Measurements from ENCODE around the gene GNAS-AS1.

DNA sequence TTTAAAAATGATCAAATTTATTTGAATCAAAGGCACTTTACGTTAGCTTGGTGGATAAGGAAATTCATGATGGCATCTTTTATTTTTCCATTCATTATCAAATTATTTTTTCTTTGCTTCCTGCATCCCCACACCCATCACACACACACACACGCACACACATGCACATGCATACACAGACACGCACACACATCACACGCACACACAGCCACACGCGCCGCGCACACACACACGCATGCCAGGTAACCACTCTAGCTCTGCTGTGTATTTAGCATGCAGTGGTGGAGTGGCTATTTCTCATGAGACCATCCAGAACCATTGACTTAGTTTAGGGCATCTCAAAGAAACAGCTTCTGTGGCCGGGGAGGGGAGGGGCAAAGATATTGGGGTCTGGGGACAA is 48.8 kb upstream of the GNAS-AS1 start:
- no peak for TF ChIP-seq YY1 (IDR thresholded peaks at IDR 0.05; ENCODE audit: low read depth)
- TF ChIP-seq, protein P1, sequence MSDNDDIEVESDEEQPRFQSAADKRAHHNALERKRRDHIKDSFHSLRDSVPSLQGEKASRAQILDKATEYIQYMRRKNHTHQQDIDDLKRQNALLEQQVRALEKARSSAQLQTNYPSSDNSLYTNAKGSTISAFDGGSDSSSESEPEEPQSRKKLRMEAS (IDR thresholded peaks at IDR 0.05): no peak
- TF ChIP-seq EP300 (IDR thresholded peaks at IDR 0.05; ENCODE audit: borderline replicate concordance): no peak
- no peak for TF ChIP-seq EGR1 (IDR thresholded peaks at IDR 0.05)
- TF ChIP-seq RAD21 (IDR thresholded peaks at IDR 0.05; ENCODE audit: low read depth): no peak
- no peak for TF ChIP-seq CEBPB (IDR thresholded peaks at IDR 0.05)
- TF ChIP-seq, protein P2, sequence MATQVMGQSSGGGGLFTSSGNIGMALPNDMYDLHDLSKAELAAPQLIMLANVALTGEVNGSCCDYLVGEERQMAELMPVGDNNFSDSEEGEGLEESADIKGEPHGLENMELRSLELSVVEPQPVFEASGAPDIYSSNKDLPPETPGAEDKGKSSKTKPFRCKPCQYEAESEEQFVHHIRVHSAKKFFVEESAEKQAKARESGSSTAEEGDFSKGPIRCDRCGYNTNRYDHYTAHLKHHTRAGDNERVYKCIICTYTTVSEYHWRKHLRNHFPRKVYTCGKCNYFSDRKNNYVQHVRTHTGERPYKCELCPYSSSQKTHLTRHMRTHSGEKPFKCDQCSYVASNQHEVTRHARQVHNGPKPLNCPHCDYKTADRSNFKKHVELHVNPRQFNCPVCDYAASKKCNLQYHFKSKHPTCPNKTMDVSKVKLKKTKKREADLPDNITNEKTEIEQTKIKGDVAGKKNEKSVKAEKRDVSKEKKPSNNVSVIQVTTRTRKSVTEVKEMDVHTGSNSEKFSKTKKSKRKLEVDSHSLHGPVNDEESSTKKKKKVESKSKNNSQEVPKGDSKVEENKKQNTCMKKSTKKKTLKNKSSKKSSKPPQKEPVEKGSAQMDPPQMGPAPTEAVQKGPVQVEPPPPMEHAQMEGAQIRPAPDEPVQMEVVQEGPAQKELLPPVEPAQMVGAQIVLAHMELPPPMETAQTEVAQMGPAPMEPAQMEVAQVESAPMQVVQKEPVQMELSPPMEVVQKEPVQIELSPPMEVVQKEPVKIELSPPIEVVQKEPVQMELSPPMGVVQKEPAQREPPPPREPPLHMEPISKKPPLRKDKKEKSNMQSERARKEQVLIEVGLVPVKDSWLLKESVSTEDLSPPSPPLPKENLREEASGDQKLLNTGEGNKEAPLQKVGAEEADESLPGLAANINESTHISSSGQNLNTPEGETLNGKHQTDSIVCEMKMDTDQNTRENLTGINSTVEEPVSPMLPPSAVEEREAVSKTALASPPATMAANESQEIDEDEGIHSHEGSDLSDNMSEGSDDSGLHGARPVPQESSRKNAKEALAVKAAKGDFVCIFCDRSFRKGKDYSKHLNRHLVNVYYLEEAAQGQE (IDR thresholded peaks at IDR 0.05; ENCODE audit: low read depth): no peak
